ENCODE results near the gene UBAP1. TPM values are rescaled to one million over a fixed set of nuclear protein-coding genes. Genes with fewer than 3 reads are reported as not detected.
"Not testable (repeated sequence)": the region's sequence is repeated elsewhere in the genome, so short reads cannot be mapped to it uniquely, and the experiment has no call there.

Gene UBAP1
- total RNA-seq, 4 donors from 2014 or later = 49.2 to 101 (median 66.8) TPM

- TF ChIP-seq EP300 (IDR thresholded peaks at IDR 0.05) = no peak
- TF ChIP-seq POLR2A (IDR thresholded peaks at IDR 0.05) = no peak
- no peak for TF ChIP-seq CTCF (IDR thresholded peaks at IDR 0.05)
- TF ChIP-seq POLR2AphosphoS5 (IDR thresholded peaks at IDR 0.05) = no peak
- Histone ChIP-seq H3K9me3 (no peaks in the 10 kb centered on the region), H3K27ac (no peak overlapping the region), H3K36me3 (no peaks in the 10 kb centered on the region), H3K4me1 (no peaks in the 10 kb centered on the region), H3K4me3 (no peak overlapping the region), H3K27me3 (no peaks in the 10 kb centered on the region)
- no peak for ATAC-seq
- WGBS, 2 donors (ENCODE audit: low coverage in 1 of 2) = 88 to 92% methylated on average over 1 to 2 of the region's 2 CpGs
Observed at GRCh38 chr9:34291423-34291822, 112.6 kb downstream of the UBAP1 start.

GRCh38 chr9:34292552-34292951, 113.7 kb downstream of the UBAP1 start:
- WGBS, 2 donors (ENCODE audit: low coverage in 1 of 2) = 50 to 51% methylated on average over 2 of the region's 2 CpGs
- ATAC-seq = no peak
- no peaks in the 10 kb centered on the region for H3K4me1 ChIP-seq
- H3K27ac ChIP-seq = no peak overlapping the region
- H3K27me3 ChIP-seq = no peaks in the 10 kb centered on the region
- no peak overlapping the region for H3K4me3 ChIP-seq
- H3K9me3 ChIP-seq = no peaks in the 10 kb centered on the region
- H3K36me3 ChIP-seq = no peaks in the 10 kb centered on the region
- no peak for TF ChIP-seq POLR2AphosphoS5 (IDR thresholded peaks at IDR 0.05)
- TF ChIP-seq CTCF (IDR thresholded peaks at IDR 0.05) = no peak
- TF ChIP-seq POLR2A (IDR thresholded peaks at IDR 0.05) = no peak
- no peak for TF ChIP-seq EP300 (IDR thresholded peaks at IDR 0.05)

GRCh38 chr9:34301064-34301463, 122.2 kb downstream of the UBAP1 start:
- H3K4me3 ChIP-seq, H3K36me3 ChIP-seq, ATAC-seq, H3K4me1 ChIP-seq, H3K9me3 ChIP-seq, H3K27ac ChIP-seq, H3K27me3 ChIP-seq: not testable (repeated sequence)
- 68 to 87% methylated on average over 3 to 4 of the region's 7 CpGs for WGBS, 2 donors (ENCODE audit: low coverage in 1 of 2)

Small RNA genes lying within 50 kb of the gene (small RNA-seq; reads per million reads assigned to genes)
- gene AL353662.3 (0 to 0.38 (median 0) reads per million in 4 donors), gene RNA5SP282 (0 reads per million in 4 donors), gene RNU2-50P (0 reads per million in 4 donors)

Other genes starting within 250 kb of the UBAP1 start
- gene UBAP2, start 130.2 kb upstream of the UBAP1 start, total RNA-seq = 10 to 100 TPM; 27.5 to 41.5 (median 32.8) TPM
- 10 to 100 TPM; 17.0 to 27.5 (median 24.4) TPM for gene DCAF12, start 52.3 kb upstream of the UBAP1 start, total RNA-seq
- gene KIF24, start 150.2 kb downstream of the UBAP1 start, total RNA-seq = 1 to 10 TPM in 2 of 4 donors, under 1 TPM in 2; 0.54 to 2.2 (median 1.2) TPM
- gene NUDT2, start 150.5 kb downstream of the UBAP1 start, total RNA-seq = 10 to 100 TPM; 14.4 to 40.9 (median 26.0) TPM
- 10 to 100 TPM in 3 of 4 donors, 1 to 10 TPM in 1; 4.3 to 33.7 (median 26.8) TPM for gene MYORG, start 197.9 kb downstream of the UBAP1 start, total RNA-seq